Bladder microvascular endothelial cell (primary cell): ENCODE results near the gene TAGLN2. TPM values are rescaled to one million over a fixed set of nuclear protein-coding genes. Genes with fewer than 3 reads are reported as not detected.

ENCODE experiments used
- total RNA-seq: library from RNA; depleted of rRNA; stranded (reverse); fragments of >200 nt; gene quantifications from 2 replicates; pipeline ENCODE4 v1.2.3, GENCODE V29; 2014

Gene TAGLN2
- 305 and 327 TPM in 2 replicates for total RNA-seq

GRCh38 chr1:159924791-159925718 lies at the start of gene TAGLN2:
Gene TAGLN2 (minus strand): TSS chr1:159925507. CDS start chr1:159920509, 4,998 bp downstream.

GRCh38 chr1:159953536-159954515 lies 28.5 kb upstream of the TAGLN2 start, which contains the start of gene SLAMF9:
Gene SLAMF9 (minus strand): TSS chr1:159954237. CDS start chr1:159954137, 100 bp downstream.

GRCh38 chr1:159945483-159946241 lies 20.4 kb upstream of the TAGLN2 start, which contains the start of gene IGSF9:
Gene IGSF9 (minus strand): TSS chr1:159945613. CDS start chr1:159943454, 2,159 bp downstream.

GRCh38 chr1:159900086-159900680 lies 25.1 kb downstream of the TAGLN2 start, which contains the start of gene CFAP45:
Gene CFAP45 (minus strand): TSS chr1:159900165. CDS start chr1:159900098, 67 bp downstream.

Other genes starting within 250 kb of the TAGLN2 start
- gene CRP, start 210.9 kb downstream of the TAGLN2 start, total RNA-seq, result not detected in 2 replicates
- 18.2 and 49.2 TPM in 2 replicates for gene DUSP23, start 144.5 kb downstream of the TAGLN2 start, total RNA-seq
- not detected in 2 replicates for gene FCRL6, start 123.1 kb downstream of the TAGLN2 start, total RNA-seq
- not detected in 2 replicates for gene SLAMF8, start 98.6 kb downstream of the TAGLN2 start, total RNA-seq
- not detected in 2 replicates for gene VSIG8, start 62.9 kb downstream of the TAGLN2 start, total RNA-seq
- gene CFAP45, start 25.3 kb downstream of the TAGLN2 start, total RNA-seq, result 0.13 and 0.16 TPM in 2 replicates
- gene IGSF9, start 20.1 kb upstream of the TAGLN2 start, total RNA-seq, result not detected in 2 replicates
- gene SLAMF9, start 28.7 kb upstream of the TAGLN2 start, total RNA-seq, result not detected in 2 replicates
- 1.6 and 4.0 TPM in 2 replicates for gene PIGM, start 106.5 kb upstream of the TAGLN2 start, total RNA-seq
- gene KCNJ10, start 144.7 kb upstream of the TAGLN2 start, total RNA-seq, result not detected in 2 replicates
- gene KCNJ9, start 156.0 kb upstream of the TAGLN2 start, total RNA-seq, result not detected in 2 replicates
- gene IGSF8, start 173.1 kb upstream of the TAGLN2 start, total RNA-seq, result 7.4 and 15.1 TPM in 2 replicates
- gene ATP1A2, start 190.3 kb upstream of the TAGLN2 start, total RNA-seq, result not detected in 2 replicates
- gene ATP1A4, start 226.1 kb upstream of the TAGLN2 start, total RNA-seq, result not detected in 2 replicates